Stimulated activated CD4-positive, alpha-beta T cell treated with anti-CD3 and anti-CD28 coated beads, Interleukin-2, amount 100 ng/mL, for 48 hours (primary cell): ENCODE measurements around the gene CHN2.

Experiments
- DNase-seq, 2 donors: peaks; one replicate each; pipeline ENCODE4 v3.0.0-alpha.2; 2020

Gene CHN2

GRCh38 chr7:29194594-29195427, at the start of gene CHN2:
Gene CHN2 (plus strand): TSS chr7:29194775.
- DNase-seq = peak; percentile 6 to 16

- DNase-seq = no peak
Measured at GRCh38 chr7:29145553-29146056, 49.0 kb upstream of the CHN2 start.

GRCh38 chr7:29146057-29146706, 48.4 kb upstream of the CHN2 start, which contains the start of gene CPVL:
Gene CPVL (minus strand): TSS chr7:29146537. CDS start chr7:29121061, 25,476 bp downstream.
- DNase-seq = no peak

GRCh38 chr7:29146888-29147609, 47.5 kb upstream of the CHN2 start:
- no peak for DNase-seq

GRCh38 chr7:29147821-29148220, 46.8 kb upstream of the CHN2 start:
- DNase-seq = no peak

- no peak for DNase-seq
Measured at GRCh38 chr7:29149036-29149435, 45.5 kb upstream of the CHN2 start.

- DNase-seq = no peak
Measured at GRCh38 chr7:29150856-29151255, 43.7 kb upstream of the CHN2 start.

GRCh38 chr7:29154076-29154475, 40.5 kb upstream of the CHN2 start:
- DNase-seq = no peak

- no peak for DNase-seq
Measured at GRCh38 chr7:29156907-29157452, 37.6 kb upstream of the CHN2 start.

GRCh38 chr7:29158795-29159423, 35.7 kb upstream of the CHN2 start:
- no peak for DNase-seq

- no peak for DNase-seq
Measured at GRCh38 chr7:29160080-29160479, 34.5 kb upstream of the CHN2 start.

GRCh38 chr7:29161231-29161630, 33.3 kb upstream of the CHN2 start:
- no peak for DNase-seq

GRCh38 chr7:29162577-29162976, 32.0 kb upstream of the CHN2 start:
- DNase-seq = no peak

- DNase-seq = no peak
Measured at GRCh38 chr7:29163854-29164253, 30.7 kb upstream of the CHN2 start.

- DNase-seq = no peak
Measured at GRCh38 chr7:29167721-29168120, 26.9 kb upstream of the CHN2 start.

GRCh38 chr7:29170781-29171180, 23.8 kb upstream of the CHN2 start:
- no peak for DNase-seq

- no peak for DNase-seq
Measured at GRCh38 chr7:29173458-29173857, 21.1 kb upstream of the CHN2 start.

- peak in 1 of 2 donors; percentile 7 for DNase-seq
Measured at GRCh38 chr7:29177963-29178600, 16.5 kb upstream of the CHN2 start.

- no peak for DNase-seq
Measured at GRCh38 chr7:29179115-29179514, 15.5 kb upstream of the CHN2 start.

GRCh38 chr7:29184599-29184998, 10.0 kb upstream of the CHN2 start:
- DNase-seq = no peak

- DNase-seq = no peak
Measured at GRCh38 chr7:29185613-29186012, 9.0 kb upstream of the CHN2 start.

GRCh38 chr7:29189743-29190201, 4.8 kb upstream of the CHN2 start:
- peak; percentile 16 to 51 for DNase-seq
